MM.1S (cell line): ENCODE results near the gene ATF7.

Experiments used
- EZH2 ChIP-seq: fragments of 300-600 bp; sonication (generic); optimal IDR thresholded peaks from 2 replicates; pipeline ENCODE3; 2017; ENCODE audit warnings: low read depth, mild to moderate bottlenecking, antibody characterized with exemption, low read length, mixed read lengths
- TF ChIP-seq, protein P1 (sequence below): fragments of 300-600 bp; sonication (generic); IDR thresholded peaks from 2 replicates; pipeline ENCODE4 v1.5.1; 2016; ENCODE audit warnings: antibody characterized with exemption, low read length, mixed read lengths

DNA sequence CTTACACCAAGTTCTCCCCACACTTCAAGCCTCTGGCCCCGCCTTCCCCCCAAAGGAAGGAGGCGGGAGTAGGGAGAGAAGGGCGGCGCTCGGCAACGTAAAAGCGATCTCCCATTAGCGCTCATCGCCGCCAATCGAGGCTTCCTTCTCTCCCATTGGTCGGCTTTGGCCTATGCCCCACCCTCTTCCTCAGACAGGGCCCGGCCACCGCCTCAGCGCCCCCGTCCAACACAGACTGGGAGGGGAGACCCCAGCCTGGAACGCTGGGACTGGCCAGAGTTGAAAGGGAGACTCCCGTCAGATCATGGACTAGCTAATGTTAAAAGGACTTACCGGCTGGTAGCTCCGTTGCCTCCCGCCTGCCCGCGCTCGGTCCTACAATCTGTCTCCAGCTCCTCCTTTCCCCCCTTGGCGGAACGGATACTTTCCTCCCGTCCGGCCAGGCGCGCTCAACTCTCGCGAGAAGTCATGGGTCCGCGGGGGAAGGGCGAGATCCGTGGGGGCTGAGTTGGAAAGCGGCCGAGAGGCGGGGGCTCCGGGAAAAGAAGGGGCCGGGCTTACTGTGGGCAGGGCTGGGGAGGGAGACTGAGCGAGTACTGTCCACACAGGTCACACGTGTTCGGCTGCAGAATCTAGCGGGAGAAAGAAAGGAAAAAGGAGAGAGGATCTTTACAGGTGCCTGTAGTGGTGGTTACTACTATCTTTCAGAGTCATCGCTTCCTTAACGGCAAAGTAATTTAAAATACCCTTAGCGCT lies at the start of gene ATF7:
- TF ChIP-seq, protein P1, sequence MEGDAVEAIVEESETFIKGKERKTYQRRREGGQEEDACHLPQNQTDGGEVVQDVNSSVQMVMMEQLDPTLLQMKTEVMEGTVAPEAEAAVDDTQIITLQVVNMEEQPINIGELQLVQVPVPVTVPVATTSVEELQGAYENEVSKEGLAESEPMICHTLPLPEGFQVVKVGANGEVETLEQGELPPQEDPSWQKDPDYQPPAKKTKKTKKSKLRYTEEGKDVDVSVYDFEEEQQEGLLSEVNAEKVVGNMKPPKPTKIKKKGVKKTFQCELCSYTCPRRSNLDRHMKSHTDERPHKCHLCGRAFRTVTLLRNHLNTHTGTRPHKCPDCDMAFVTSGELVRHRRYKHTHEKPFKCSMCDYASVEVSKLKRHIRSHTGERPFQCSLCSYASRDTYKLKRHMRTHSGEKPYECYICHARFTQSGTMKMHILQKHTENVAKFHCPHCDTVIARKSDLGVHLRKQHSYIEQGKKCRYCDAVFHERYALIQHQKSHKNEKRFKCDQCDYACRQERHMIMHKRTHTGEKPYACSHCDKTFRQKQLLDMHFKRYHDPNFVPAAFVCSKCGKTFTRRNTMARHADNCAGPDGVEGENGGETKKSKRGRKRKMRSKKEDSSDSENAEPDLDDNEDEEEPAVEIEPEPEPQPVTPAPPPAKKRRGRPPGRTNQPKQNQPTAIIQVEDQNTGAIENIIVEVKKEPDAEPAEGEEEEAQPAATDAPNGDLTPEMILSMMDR: no peak
- no peak for TF ChIP-seq EZH2
